Activated naive CD4-positive, alpha-beta T cell treated with anti-CD3 and anti-CD28 coated beads, Interleukin-2, amount 50 U/mL, for 24 hours (primary cell): ENCODE results near the gene FLNB.
A peak's percentile ranks its signal among the peaks of the same experiment; 100 is the strongest.
"Not testable (repeated sequence)": the region's sequence is repeated elsewhere in the genome, so short reads cannot be mapped to it uniquely, and the experiment has no call there.

Experiments
- H3K27ac Mint-ChIP-seq: one replicate; pipeline ENCODE4 v1.8.0; 2021; ENCODE audit warnings: mild to moderate bottlenecking, mixed read lengths
- H3K27me3 Mint-ChIP-seq: one replicate; pipeline ENCODE4 v1.8.0; 2021; ENCODE audit warnings: mixed read lengths
- H3K36me3 Mint-ChIP-seq: one replicate; pipeline ENCODE4 v1.8.0; 2021; ENCODE audit warnings: mixed read lengths
- H3K4me1 Mint-ChIP-seq: one replicate; pipeline ENCODE4 v1.8.0; 2021; ENCODE audit warnings: mixed read lengths
- H3K4me3 Mint-ChIP-seq: one replicate; pipeline ENCODE4 v1.8.0; 2021; ENCODE audit warnings: mild to moderate bottlenecking, mixed read lengths
- H3K9me3 Mint-ChIP-seq: one replicate; pipeline ENCODE4 v1.8.0; 2021; ENCODE audit warnings: mixed read lengths

The FLNB gene

DNA sequence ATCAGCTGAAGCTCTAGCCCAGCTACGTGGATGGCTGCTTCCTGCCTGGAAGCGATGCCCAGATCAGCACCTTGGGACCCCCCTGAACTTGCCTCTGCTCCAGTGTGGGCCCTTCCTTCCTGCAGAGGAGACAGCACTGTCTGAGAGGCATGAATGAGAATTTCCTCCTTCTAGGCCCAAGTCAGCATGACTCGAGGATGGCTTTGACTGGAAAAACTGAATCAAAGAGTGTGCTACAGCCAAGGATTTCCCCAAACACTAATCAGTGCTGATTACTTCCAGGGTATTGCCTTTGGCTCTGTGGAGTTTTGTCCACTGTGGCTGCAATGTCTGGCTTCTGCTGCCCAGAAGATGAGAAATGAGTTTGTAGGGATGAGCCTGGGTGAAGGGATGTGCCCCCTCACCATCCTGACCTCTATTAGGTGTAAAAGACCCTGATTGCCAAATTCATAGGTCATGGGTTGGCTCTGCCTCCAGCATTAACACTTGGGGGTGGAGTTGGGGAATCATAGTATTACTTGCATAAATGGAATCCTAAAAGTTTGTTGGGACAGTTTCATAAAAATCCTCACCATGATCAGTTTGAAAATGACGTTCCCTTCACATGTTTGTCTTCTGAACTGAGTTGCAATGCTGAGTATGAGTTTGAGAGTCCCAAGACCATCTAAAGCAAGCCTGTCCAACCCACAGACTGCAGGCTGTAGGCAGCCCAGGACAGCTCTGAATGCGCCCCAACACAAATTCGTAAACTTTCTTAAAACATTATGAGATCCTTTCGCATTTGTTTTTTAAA lies 36.7 kb downstream of the FLNB start:
- Mint-ChIP-seq H3K4me1 (peaks cover 58% of the 10 kb centered on the region), H3K4me3 (peak overlapping the region; percentile 23), H3K27me3 (no peaks in the 10 kb centered on the region), H3K36me3 (no peaks in the 10 kb centered on the region), H3K9me3 (no peaks in the 10 kb centered on the region), H3K27ac (peak overlapping the region; percentile 87)

DNA sequence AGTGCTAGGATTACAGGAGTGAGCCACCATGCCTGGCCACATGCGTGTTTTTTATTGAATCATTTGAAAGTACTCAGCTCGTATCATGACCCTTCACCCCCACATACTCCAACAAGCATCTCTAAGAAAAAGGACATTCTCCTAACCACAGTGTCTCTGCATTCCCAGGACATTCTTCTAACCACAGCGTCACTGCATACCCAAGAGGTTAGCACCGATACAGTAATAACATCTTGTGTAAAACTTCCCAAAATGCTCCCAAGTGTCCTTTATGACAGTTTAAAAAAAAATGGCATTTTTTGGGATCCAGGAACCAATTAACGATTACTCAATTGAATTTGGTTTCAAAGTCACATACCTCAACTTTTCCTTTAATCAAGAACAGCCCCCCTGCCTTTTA lies 39.6 kb downstream of the FLNB start:
- Mint-ChIP-seq H3K27ac (peak overlapping the region; percentile 10), H3K4me3 (no peak overlapping the region), H3K36me3 (no peaks in the 10 kb centered on the region), H3K4me1 (peaks cover 53% of the 10 kb centered on the region), H3K27me3 (no peaks in the 10 kb centered on the region), H3K9me3 (no peaks in the 10 kb centered on the region)

DNA sequence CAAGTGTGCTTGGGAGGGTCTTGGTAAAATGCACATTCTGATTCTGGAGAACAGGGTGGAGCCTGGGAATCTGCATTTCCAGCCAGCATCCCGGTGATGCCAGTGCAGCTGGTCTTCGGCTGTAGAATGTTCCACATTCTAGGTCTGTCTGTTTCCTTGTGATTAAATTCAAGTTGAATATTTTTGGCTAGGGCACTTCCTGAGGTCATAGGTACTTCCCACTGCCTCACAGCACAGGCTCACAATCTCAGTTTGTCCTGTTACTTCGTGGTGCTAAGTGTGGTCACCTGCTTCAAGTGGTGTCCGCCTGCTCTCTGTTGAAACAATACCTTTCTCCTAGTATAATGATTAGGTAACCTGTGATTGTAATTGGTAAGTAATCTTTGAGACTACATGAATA lies 40.1 kb downstream of the FLNB start:
- Mint-ChIP-seq H3K36me3 (no peaks in the 10 kb centered on the region), H3K4me3 (no peak overlapping the region), H3K27ac (no peak overlapping the region), H3K9me3 (no peaks in the 10 kb centered on the region), H3K27me3 (no peaks in the 10 kb centered on the region), H3K4me1 (peaks cover 52% of the 10 kb centered on the region)

DNA sequence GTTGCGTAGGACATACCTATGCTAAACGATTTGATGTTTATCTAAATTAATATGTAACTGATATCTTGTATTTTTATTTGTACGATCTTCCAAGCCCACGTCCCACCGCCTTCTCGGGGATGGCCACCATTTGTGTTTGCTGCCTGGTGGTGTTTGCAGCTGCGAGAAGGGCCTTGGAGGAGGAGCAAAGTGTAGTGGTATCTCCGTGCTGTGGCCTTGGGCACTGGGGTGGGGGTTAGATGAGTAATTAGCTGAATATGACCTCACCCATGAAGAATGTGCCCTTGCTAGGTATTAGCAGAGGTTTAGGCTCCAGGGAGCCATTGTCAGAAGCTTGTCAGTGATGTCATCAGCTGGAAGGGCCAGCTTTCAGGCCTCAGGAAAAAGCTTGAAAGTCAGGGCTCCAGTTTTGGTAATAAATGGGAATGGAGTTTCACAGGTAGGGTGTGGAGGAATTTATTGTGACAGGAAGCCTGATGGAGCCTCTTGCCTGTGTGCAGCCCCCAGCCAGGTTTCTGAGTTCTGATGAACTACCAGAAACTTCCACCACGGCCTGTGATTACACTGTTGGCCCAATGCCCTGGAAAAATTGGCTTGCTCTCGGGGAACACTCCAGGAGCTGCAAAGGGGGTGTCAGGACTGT lies 41.0 kb downstream of the FLNB start:
- Mint-ChIP-seq H3K4me1 (peaks cover 50% of the 10 kb centered on the region), H3K27ac (no peak overlapping the region), H3K9me3 (no peaks in the 10 kb centered on the region), H3K36me3 (peaks cover 1% of the 10 kb centered on the region), H3K27me3 (no peaks in the 10 kb centered on the region), H3K4me3 (no peak overlapping the region)

DNA sequence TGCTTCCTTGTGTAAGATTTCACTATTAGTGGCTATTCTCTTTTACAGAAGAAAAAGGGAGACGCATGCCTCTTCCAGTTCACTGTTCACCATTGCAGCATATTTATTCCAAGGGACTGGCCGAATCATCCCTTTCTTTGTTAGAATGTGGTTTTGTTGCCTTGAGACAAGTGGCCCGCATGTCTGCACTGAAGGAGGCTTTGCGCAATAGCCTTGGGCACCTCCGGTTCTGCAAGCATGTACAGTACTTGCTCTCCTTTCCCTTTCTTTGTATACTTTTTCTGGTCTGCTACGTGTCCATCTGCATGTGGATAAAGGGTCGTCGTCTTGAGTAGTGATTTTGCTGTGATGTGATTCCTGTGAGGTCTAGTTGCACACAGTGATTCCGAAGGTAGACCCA lies 43.0 kb downstream of the FLNB start:
- Mint-ChIP-seq H3K27ac (no peak overlapping the region), H3K4me1 (peaks cover 40% of the 10 kb centered on the region), H3K4me3 (no peak overlapping the region), H3K9me3 (no peaks in the 10 kb centered on the region), H3K27me3 (no peaks in the 10 kb centered on the region), H3K36me3 (peaks cover 4% of the 10 kb centered on the region)

DNA sequence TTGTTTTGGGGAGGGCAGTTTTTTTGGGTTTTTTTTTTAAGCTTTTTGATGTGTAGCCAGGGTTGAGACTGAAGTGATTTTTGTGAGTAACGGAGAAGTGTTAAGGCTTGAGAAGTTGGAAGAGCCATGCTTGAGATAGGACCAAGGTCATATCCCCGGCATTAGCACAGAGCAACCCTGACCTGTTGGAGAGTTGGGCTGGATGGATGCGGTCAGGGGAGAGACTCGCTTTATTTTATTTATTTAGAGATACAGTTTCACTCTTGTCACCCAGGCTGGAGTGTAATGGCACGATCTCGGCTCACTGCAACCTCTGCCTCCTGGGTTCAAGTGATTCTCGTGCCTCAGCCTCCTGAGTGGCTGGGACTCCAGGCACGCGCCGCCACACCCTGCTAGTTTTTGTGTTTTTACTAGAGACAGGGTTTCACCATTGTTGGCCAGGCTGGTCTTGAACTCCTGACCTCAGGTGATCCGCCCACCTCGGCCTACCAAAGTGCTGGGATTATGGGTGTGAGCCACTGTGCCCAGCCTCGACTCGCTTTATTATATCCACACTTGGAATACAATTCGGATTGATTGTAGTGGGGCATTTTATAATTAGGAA lies 43.5 kb downstream of the FLNB start:
- not testable (repeated sequence) for H3K27me3 Mint-ChIP-seq, H3K9me3 Mint-ChIP-seq, H3K27ac Mint-ChIP-seq, H3K4me3 Mint-ChIP-seq, H3K36me3 Mint-ChIP-seq
- H3K4me1 Mint-ChIP-seq: peaks cover 38% of the 10 kb centered on the region

DNA sequence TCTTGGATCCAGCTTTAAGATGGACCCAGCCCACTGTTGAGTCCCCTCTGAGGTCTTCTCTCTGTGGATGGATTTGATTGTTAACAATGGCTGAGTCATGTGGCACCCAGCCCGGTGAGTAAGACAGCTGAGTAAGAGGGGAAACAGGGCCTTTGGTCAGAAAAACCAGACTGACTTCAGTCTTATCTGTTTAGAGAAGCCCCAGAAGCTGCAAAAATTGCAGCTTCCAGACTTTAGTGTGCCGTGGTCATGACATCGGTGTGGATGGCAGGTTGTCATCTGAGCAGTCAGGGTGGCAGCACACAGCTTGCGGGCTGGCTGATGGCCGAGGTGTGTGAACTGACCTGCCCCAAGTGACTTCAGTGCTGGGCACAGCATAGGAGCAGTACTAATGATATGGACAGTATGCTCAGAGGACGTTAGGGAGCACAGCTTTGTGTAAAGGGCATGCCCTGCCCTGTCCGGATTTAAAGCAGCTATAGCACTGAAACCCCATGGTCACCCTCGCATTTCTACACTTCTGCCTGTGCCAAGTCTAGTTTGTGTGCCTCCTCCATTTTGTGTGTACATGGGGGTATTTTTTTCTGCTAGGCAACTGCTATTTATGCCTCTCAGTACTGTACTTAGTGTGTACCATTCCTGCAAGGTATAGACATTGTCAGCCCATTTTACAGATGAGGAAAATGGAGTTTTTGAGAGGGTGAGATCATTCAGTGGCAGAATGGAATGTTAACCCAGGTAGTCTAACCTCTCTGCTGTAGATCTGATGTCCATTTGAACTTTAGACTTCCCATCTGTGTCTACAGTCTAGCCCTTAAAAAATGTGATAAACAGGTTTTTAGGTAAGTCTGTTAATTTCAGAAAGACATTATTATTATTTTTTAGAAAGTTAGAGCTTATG lies 44.4 kb downstream of the FLNB start:
- Mint-ChIP-seq H3K4me1 (peaks cover 37% of the 10 kb centered on the region), H3K4me3 (no peak overlapping the region), H3K27ac (no peak overlapping the region)

DNA sequence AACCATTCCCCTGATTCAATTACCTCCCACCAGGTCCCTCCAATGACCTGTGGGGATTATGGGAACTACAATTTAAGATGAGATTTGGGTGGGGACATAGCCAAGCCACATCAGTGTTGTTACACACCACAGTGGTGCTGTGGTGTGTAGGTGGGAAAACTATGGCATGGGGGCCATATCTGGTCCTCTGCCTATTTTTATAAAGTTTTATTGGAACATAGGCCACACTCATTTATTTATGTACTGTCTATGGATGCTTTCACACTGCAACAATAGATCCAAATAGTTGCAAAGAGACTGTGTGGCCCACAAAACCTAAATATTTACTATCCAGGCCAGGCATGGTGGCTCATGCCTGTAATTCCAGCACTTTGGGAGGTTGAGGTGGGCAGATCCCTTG lies 46.4 kb downstream of the FLNB start:
- H3K9me3 Mint-ChIP-seq: no peaks in the 10 kb centered on the region
- no peak overlapping the region for H3K4me3 Mint-ChIP-seq
- peaks cover 43% of the 10 kb centered on the region for H3K4me1 Mint-ChIP-seq
- H3K27me3 Mint-ChIP-seq: no peaks in the 10 kb centered on the region
- no peak overlapping the region for H3K27ac Mint-ChIP-seq
- peaks cover 6% of the 10 kb centered on the region for H3K36me3 Mint-ChIP-seq

More for the DNA sequence above, 44.4 kb downstream of the FLNB start:
- H3K27me3 Mint-ChIP-seq: no peaks in the 10 kb centered on the region
- no peaks in the 10 kb centered on the region for H3K9me3 Mint-ChIP-seq
- H3K36me3 Mint-ChIP-seq: peaks cover 6% of the 10 kb centered on the region

DNA sequence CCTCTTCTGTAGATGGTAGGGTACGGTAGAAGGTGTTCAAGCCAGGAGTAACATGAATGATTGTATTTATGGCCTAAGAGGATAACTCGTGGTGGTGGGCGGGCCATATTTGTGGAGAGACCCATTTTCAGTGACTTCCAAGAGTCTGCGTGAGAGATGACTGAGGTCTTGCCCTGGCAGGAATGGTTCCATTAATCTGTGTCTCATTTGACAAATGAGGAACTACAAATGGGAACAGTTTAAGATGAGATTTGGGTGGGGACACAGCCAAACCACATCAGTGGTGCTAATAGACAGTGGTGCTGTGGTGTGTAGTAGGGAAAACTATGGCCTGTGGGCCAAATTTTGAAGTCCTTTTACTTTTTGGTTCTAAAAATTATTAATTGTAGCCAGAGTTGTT lies 47.1 kb downstream of the FLNB start:
- Mint-ChIP-seq H3K27me3 (no peaks in the 10 kb centered on the region), H3K36me3 (peaks cover 6% of the 10 kb centered on the region), H3K4me3 (no peak overlapping the region), H3K9me3 (no peaks in the 10 kb centered on the region), H3K4me1 (peaks cover 47% of the 10 kb centered on the region), H3K27ac (no peak overlapping the region)

DNA sequence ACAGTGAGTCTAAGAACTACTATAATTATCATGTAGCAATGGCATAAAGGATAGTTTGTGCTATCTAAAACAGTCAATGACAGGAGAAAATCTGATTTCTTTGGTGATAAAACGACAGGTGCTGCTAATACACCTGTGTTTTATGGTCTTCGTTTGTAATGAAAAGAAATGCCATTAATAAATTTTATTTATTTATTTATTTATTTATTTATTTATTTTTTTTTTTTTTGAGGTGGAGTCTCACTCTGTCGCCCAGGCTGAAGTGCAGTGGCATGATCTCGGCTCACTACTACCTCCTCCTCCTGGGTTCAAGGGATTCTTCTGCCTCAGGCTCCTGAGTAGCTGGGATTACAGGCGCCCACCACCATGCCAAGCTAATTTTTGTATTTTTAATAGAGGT lies 47.7 kb downstream of the FLNB start:
- H3K36me3 Mint-ChIP-seq, H3K27me3 Mint-ChIP-seq, H3K27ac Mint-ChIP-seq, H3K4me3 Mint-ChIP-seq, H3K9me3 Mint-ChIP-seq: not testable (repeated sequence)
- peaks cover 49% of the 10 kb centered on the region for H3K4me1 Mint-ChIP-seq

DNA sequence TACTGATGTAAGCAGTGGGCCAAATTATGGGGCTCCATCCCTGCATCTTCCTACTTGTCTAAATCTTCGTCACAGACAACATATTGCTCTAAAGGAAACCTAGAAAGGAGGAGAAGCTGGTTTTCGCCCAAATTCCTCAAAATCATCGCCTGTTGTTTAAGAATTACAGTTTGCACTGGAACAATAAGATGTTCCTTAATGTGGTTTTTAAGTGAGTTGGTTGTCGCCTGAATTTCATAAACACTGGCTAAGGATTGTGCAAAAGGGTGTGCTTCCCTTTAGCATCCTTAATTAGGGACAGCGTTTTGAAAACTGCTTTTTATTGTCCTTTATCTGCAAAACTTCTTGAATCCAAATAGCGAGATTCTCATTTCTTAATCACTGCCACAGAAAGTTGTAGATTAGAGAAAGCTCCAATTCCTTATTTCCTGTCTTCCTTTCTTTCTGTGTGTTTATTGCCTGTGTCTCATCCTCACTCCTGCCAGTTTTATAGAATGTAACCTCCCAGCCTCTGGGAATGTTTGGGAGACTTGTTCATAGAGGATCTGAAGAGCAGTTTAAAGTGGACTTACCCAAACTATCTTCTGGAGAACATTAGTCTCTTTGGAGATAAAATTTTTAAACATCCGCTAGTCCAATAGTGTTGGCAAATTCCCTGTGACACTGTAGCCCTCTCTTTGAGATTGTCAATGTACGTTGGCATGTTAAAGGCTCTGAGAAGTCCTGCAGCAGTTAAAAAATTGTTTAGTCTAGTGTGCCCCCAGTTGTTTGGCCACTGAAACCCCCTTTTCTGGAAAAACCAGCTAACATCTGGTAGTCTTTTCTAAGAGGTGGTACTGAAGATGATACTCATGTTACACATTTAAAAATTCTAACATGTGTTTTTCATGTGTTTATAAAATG lies 50.4 kb downstream of the FLNB start:
- Mint-ChIP-seq H3K4me3 (no peak overlapping the region), H3K9me3 (no peaks in the 10 kb centered on the region), H3K27me3 (no peaks in the 10 kb centered on the region), H3K36me3 (peaks cover 6% of the 10 kb centered on the region), H3K4me1 (peaks cover 42% of the 10 kb centered on the region), H3K27ac (no peak overlapping the region)

DNA sequence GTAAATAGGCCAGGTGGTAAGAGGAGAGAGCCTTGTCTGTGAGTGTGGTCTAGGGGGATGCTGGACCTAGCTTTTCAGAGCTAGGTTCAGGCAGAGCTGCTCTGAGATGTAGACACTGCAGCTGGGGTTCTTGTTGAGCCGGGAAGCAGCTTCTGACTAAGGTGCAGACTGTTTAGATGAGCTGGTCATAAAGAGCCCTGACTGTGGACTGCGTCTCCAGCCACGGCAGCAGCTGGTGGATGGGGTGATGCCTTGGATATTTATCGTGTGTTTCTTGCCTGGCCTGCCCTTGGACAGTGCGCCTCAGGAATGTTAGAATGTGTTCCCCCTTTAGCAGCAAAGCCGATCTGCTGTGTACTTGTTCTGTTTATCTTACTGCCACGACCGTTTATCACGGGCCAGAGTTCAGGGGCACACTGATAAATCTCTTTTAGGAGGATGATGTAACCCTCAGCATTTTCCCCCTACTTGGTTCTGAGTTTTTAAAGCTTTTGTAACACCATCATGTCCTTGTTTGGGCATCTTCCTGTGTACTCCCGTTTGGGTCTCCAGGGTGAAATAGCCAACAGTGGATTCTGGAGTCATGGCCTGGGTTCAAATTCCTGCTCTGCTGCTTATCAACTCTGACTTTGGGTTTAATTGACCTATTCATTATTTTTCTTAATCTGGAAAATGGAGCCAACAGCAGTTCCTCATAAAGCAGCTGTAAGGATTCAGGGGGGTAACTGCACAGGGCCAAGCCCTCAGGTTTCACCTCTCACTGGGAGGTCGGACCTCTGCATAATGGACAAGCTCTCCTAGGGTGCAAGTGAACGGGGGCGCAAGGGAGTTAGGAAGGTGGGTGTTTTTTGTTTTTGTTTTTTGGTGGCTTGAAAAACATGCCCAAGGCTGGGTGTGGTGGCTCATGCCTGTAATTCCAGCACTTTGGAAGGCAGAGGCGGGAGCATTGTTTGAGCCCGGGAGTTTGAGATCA lies 51.4 kb downstream of the FLNB start:
- Mint-ChIP-seq H3K4me3 (no peak overlapping the region), H3K27ac (no peak overlapping the region)

DNA sequence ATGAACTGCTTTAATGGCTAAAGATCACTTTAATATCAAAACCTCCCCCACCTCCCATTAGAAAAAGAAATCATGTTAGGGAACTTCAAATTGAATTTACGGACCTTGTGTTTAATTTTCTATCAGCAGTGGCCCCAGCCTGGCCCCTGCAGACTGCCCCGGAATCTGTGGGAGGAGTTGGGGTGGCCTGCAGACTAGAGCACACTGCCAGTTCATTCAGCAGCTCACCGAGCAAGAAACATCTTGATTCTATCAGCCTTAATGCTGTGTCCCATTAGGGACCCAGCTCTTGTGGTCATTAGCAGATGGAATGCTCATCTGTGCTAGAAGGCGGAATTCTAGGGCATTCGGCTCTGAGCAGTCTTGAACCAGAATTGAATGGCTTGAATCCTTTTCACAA lies 54.2 kb downstream of the FLNB start:
- no peaks in the 10 kb centered on the region for H3K36me3 Mint-ChIP-seq
- no peaks in the 10 kb centered on the region for H3K9me3 Mint-ChIP-seq
- no peak overlapping the region for H3K4me3 Mint-ChIP-seq
- no peaks in the 10 kb centered on the region for H3K27me3 Mint-ChIP-seq
- peaks cover 34% of the 10 kb centered on the region for H3K4me1 Mint-ChIP-seq
- no peak overlapping the region for H3K27ac Mint-ChIP-seq

More for the DNA sequence above, 51.4 kb downstream of the FLNB start:
- Mint-ChIP-seq H3K36me3 (peaks cover 4% of the 10 kb centered on the region), H3K9me3 (no peaks in the 10 kb centered on the region), H3K4me1 (peaks cover 35% of the 10 kb centered on the region), H3K27me3 (no peaks in the 10 kb centered on the region)
